Medulla oblongata (tissue), 1 donor: ENCODE results near the gene PAOX.

Source experiments
- DNase-seq: peaks from one replicate; pipeline ENCODE4 v3.0.0-alpha.2; 2015; ENCODE audit errors: extremely low spot score

PAOX gene

GRCh38 chr10:133438711-133439273 is 59.7 kb downstream of the PAOX start:
- DNase-seq: no peak

GRCh38 chr10:133439517-133440461 is 60.7 kb downstream of the PAOX start:
- no peak for DNase-seq

GRCh38 chr10:133440633-133441285 is 61.7 kb downstream of the PAOX start:
- no peak for DNase-seq
